HG03025 (cell line): ENCODE measurements around the gene CLPTM1L.
"Not testable (repeated sequence)": the region's sequence is repeated elsewhere in the genome, so short reads cannot be mapped to it uniquely, and the experiment has no call there.

ENCODE experiments used
- ATAC-seq: cut with Tn5 transposase; IDR thresholded peaks from one replicate; pipeline ENCODE4 v1.9.1; 2021; ENCODE audit warnings: mild to moderate bottlenecking, moderate library complexity; ENCODE audit not compliant: unreplicated experiment, low FRiP score

The CLPTM1L gene

DNA sequence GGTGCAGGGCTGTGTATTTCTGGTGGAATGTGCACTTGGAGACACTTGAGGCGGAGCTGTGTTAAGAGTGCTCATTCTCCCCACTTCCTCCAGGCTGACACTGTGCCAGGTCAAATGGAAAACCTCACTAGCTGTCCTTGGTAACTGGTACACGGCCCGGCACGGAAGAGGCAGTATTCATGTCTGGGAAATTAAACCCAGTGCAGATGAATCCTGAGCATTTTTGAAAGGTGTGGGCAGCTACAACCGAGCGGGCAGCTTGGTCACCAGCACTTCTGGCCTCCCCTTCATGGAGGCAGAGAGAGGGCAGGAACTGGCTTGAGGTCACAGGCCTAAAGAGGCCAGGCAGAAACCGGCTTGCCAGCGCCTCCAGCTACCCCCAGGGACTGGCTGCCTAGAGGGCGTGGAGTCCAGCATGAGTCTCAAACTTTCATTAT lies 1.6 kb downstream of the CLPTM1L start:
- no peak for ATAC-seq

GRCh38 chr5:1342711-1343110 lies 2.2 kb downstream of the CLPTM1L start:
- ATAC-seq: not testable (repeated sequence)

GRCh38 chr5:1342268-1342667 lies 2.6 kb downstream of the CLPTM1L start:
- no peak for ATAC-seq

- no peak for ATAC-seq
Measured at GRCh38 chr5:1341863-1342262, 3.0 kb downstream of the CLPTM1L start.

GRCh38 chr5:1339818-1340210 lies 5.1 kb downstream of the CLPTM1L start:
- not testable (repeated sequence) for ATAC-seq

- ATAC-seq: not testable (repeated sequence)
Measured at GRCh38 chr5:1339139-1339817, 5.6 kb downstream of the CLPTM1L start.

GRCh38 chr5:1338506-1339070 lies 6.3 kb downstream of the CLPTM1L start:
- no peak for ATAC-seq

- ATAC-seq: no peak
Measured at GRCh38 chr5:1338196-1338490, 6.8 kb downstream of the CLPTM1L start.

DNA sequence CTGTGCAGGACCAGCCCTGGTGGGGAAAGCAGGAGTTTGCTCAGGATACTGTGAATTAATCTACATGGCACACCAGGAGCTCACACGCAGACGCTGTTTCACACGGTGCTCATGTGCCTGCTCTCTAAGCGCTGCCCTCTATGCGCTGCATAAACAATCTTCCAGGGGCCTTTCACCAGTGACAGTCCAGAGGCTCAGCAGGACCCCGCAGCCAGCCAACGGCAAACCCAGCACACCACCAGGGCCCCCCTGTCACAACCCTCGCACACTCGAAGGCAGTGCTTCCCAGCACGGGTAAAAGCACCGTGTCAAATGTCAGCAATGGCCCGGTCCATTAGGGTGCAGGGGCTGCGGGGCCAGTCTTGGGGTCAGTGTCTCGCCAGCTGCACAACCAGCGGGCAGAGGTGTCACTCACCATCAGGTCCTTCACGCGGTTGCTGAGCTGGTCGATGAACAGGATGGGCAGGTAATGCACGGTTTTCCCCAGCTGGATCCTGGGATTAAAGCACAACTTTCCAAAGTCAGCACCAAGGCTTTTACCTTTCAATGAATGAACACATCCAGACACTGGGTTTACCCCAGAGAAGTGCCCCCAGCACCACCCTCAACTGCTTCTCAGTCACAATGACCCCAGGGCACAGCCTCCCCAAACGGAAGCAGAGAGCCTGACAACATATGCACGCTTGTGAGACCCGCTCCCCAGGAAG lies 7.3 kb downstream of the CLPTM1L start:
- ATAC-seq: no peak

- ATAC-seq: no peak
Measured at GRCh38 chr5:1336749-1337488, 8.0 kb downstream of the CLPTM1L start.

- no peak for ATAC-seq
Measured at GRCh38 chr5:1336106-1336561, 8.8 kb downstream of the CLPTM1L start.

DNA sequence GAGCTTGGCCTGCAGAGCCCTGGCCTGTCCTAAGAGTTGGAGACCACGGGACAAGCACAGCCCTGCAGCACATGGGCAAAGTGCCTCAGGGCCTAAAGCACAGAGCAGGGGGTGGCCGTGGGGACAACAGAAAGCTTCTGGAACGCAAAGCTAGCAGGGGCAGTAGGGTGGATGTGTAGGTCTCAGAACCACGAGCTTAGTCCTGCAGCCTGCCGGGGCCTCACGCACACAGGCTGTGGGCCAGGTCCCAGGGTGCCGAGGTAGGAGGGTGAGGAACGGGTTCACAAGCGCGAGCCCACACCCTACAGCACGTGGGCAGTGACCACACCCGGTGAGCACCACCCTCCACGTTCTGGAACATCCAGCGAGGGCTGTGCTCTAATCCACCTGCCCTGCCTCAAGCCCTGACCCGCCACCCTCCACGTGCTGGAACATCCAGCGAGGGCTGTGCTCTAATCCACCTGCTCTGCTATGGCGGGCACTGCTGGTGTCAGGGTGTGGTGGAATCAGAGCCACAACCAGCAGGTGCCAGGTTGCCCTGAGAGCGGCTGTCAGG lies 9.3 kb downstream of the CLPTM1L start:
- no peak for ATAC-seq

GRCh38 chr5:1334831-1335539 lies 9.9 kb downstream of the CLPTM1L start:
- no peak for ATAC-seq

DNA sequence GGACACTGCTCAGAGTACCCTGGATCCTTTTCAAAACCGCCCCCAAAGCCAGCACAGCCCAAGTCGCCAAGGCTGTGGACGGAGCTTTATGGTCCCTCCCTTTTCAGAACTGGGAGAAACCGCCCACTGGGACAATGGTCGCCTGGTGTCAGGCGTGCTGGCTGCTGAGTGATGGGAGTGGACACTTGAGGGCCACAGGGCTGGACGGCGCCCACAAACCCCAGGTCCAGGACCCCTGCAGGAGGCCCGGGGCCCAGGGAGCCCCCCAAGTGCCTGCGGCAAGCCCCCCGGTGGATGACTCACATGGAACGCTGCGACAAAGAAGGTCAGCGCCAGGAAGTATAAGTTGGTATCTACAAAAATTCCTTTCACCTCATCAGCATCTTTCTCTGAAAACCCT lies 10.9 kb downstream of the CLPTM1L start:
- ATAC-seq: no peak

DNA sequence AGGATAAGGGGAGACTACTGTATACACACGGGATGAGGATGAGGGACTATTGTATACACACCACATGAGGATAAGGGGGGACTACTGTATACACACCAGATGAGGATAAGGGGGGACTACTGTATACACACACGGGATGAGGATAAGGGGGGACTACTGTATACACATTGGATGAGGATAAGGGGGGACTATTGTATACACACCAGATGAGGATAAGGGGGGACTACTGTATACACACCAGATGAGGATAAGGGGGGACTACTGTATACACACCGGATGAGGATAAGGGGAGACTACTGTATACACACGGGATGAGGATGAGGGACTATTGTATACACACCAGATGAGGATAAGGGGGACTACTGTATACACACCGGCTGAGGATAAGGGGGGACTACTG lies 11.6 kb downstream of the CLPTM1L start:
- not testable (repeated sequence) for ATAC-seq

DNA sequence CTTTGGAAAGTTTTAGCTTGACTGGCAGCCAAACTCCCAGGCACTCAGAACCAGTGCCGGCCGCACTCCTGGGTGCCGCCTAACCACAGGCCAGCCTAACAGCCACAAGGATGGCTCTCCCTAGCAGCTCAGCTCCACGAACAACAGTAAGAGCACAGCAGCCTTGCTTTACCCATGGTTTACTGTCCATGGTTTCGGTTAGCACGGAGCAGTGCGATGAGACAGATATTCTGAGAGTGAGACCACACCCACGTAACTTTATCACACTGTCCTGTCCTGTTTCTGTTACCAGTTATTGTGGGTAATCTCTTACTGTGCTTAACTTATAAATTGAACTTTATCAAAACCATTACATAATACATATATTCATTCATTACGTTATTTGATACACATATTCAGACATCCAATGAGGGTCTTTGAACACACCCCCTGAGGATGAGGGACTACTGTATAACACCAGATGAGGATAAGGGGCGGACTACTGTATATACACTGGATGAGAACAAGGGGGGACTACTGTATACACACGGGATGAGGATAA lies 12.4 kb downstream of the CLPTM1L start:
- no peak for ATAC-seq

DNA sequence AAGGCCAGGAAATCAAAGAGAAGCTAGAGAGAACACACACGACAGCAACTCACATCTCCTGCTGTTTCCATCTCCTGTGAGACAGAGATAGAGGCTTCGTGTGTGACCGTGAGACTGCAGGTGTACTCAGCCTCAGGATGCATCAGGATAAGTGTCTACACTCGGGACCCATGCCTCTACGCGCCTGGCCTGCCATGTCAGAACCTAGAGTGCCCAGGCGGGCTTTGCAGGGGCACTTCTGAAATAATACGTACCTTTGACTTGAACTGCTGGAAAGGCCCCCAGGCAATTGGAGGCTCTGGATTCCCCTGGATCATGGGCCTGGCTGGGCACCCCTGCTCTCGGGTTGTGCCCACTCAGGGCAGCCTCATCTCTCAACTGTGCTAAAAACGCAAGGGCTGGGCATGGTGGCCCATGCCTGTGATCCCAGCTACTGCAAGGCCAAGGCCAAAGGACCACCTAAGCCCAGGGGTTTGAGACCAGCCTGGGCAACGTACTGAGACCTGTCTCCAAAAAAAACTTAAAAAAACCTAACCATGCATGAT lies 13.0 kb downstream of the CLPTM1L start:
- no peak for ATAC-seq

GRCh38 chr5:1330847-1331831 lies 13.8 kb downstream of the CLPTM1L start:
- ATAC-seq: no peak
